Breast epithelium (tissue), 3 donors: Measurements from ENCODE around the gene GABRB3.

Experiments used
- POLR2A ChIP-seq: fragments of 450-650 bp; IDR thresholded peaks from one replicate; pipeline ENCODE4 v1.6.1; 2016; ENCODE audit warnings: antibody characterized with exemption, mild to moderate bottlenecking, moderate library complexity
- POLR2AphosphoS5 ChIP-seq, 3 donors: sonication (generic); formaldehyde crosslinking; IDR thresholded peaks; one replicate each; pipeline ENCODE4 v1.6.1; 2017; ENCODE audit warnings: antibody characterized with exemption in 3 of 3
- TF ChIP-seq, protein P1 (sequence below), 3 donors: fragments of 450-650 bp; IDR thresholded peaks; one replicate each; pipeline ENCODE4 v1.5.1; 2016 to 2017; ENCODE audit warnings: antibody characterized with exemption in 3 of 3, mild to moderate bottlenecking in 3 of 3, moderate library complexity in 3 of 3

DNA sequence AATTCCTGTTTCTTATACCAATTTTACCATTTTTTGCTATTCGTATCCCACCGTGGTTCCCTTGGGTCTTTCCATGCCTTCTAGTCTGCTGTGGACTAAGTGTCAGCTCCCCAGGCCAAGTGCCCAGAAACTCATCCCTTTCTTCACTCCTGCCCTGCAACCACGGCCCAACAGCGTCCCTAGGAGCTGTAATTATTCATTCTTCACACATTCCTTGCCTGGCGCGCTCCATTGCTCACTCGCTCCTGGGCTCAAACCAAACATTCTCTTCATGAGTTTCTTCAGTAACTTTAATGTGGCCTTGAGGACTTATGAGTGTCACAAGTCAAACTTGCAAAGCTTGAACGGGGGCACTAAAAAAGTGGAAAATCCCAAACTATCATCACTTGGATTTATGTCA is 15.7 kb downstream of the GABRB3 start:
- TF ChIP-seq, protein P1, sequence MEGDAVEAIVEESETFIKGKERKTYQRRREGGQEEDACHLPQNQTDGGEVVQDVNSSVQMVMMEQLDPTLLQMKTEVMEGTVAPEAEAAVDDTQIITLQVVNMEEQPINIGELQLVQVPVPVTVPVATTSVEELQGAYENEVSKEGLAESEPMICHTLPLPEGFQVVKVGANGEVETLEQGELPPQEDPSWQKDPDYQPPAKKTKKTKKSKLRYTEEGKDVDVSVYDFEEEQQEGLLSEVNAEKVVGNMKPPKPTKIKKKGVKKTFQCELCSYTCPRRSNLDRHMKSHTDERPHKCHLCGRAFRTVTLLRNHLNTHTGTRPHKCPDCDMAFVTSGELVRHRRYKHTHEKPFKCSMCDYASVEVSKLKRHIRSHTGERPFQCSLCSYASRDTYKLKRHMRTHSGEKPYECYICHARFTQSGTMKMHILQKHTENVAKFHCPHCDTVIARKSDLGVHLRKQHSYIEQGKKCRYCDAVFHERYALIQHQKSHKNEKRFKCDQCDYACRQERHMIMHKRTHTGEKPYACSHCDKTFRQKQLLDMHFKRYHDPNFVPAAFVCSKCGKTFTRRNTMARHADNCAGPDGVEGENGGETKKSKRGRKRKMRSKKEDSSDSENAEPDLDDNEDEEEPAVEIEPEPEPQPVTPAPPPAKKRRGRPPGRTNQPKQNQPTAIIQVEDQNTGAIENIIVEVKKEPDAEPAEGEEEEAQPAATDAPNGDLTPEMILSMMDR (IDR thresholded peaks at IDR 0.05): no peak
- TF ChIP-seq POLR2AphosphoS5 (IDR thresholded peaks at IDR 0.05) (no peak), POLR2A (no peak)
